MM.1S (cell line): Measurements from ENCODE around the gene PIGU.

ENCODE experiments used
- DNase-seq: peaks from one replicate; pipeline ENCODE4 v3.0.0-alpha.2; 2015
- H2AFZ ChIP-seq: fragments of 300-600 bp; sonication (generic); 2 replicates; pipeline ENCODE4 v1.6.0; 2016; ENCODE audit warnings: antibody characterized with exemption, low read length
- H3F3A ChIP-seq: fragments of 300-600 bp; sonication (generic); 2 replicates; pipeline ENCODE4 v1.6.1; 2016; ENCODE audit warnings: mild to moderate bottlenecking, antibody characterized with exemption, low read length, moderate library complexity, mixed read lengths; ENCODE audit not compliant: insufficient read depth
- H3K27ac ChIP-seq: fragments of 300-600 bp; sonication (generic); 2 replicates; pipeline ENCODE4 v1.5.1; 2016; ENCODE audit warnings: mild to moderate bottlenecking, low read length
- H3K27me3 ChIP-seq: fragments of 300-600 bp; sonication (generic); replicated peaks from 2 replicates; pipeline ENCODE4 v1.6.0; 2016; ENCODE audit warnings: low read length; ENCODE audit not compliant: insufficient read depth
- H3K36me3 ChIP-seq: fragments of 300-600 bp; sonication (generic); replicated peaks from 2 replicates; pipeline ENCODE4 v1.6.1; 2016; ENCODE audit warnings: mild to moderate bottlenecking, low read length, mixed read lengths; ENCODE audit not compliant: insufficient read depth
- H3K4me1 ChIP-seq: fragments of 300-600 bp; sonication (generic); 2 replicates; pipeline ENCODE4 v1.6.1; 2016; ENCODE audit warnings: low read length, mixed read lengths
- H3K4me2 ChIP-seq: fragments of 300-600 bp; sonication (generic); 2 replicates; pipeline ENCODE4 v1.6.0; 2016; ENCODE audit warnings: low read depth, low read length
- H3K4me3 ChIP-seq: fragments of 300-600 bp; sonication (generic); 2 replicates; pipeline ENCODE4 v1.5.1; 2016; ENCODE audit warnings: low read length, mixed read lengths
- H3K79me2 ChIP-seq: fragments of 300-600 bp; sonication (generic); 2 replicates; pipeline ENCODE4 v1.6.1; 2016; ENCODE audit warnings: mixed run types, low read length, mixed read lengths
- H3K9ac ChIP-seq: fragments of 300-600 bp; sonication (generic); 2 replicates; pipeline ENCODE4 v1.6.1; 2016; ENCODE audit warnings: low read length, mixed read lengths
- H3K9me2 ChIP-seq: fragments of 300-600 bp; sonication (generic); replicated peaks from 2 replicates; pipeline ENCODE4 v1.6.1; 2016; ENCODE audit warnings: mild to moderate bottlenecking, low read length, mixed read lengths; ENCODE audit not compliant: insufficient read depth
- H3K9me3 ChIP-seq: fragments of 300-600 bp; sonication (generic); replicated peaks from 2 replicates; pipeline ENCODE4 v1.6.1; 2016; ENCODE audit warnings: mild to moderate bottlenecking, low read length, mixed read lengths; ENCODE audit not compliant: insufficient read depth
- H4K20me1 ChIP-seq: fragments of 300-600 bp; sonication (generic); 2 replicates; pipeline ENCODE4 v1.6.1; 2016; ENCODE audit warnings: mild to moderate bottlenecking, low read length, moderate library complexity, mixed read lengths; ENCODE audit not compliant: insufficient read depth
- CTCF ChIP-seq: fragments of 300-600 bp; sonication (generic); IDR thresholded peaks from 2 replicates; pipeline ENCODE4 v1.5.1; 2016; ENCODE audit warnings: antibody characterized with exemption, low read length, mixed read lengths
- EZH2 ChIP-seq: fragments of 300-600 bp; sonication (generic); optimal IDR thresholded peaks from 2 replicates; pipeline ENCODE3; 2017; ENCODE audit warnings: low read depth, mild to moderate bottlenecking, antibody characterized with exemption, low read length, mixed read lengths
- EZH2phosphoT487 ChIP-seq: fragments of 300-600 bp; sonication (generic); IDR thresholded peaks from 2 replicates; pipeline ENCODE4 v1.6.1; 2018; ENCODE audit warnings: antibody characterized with exemption, low read length

The PIGU gene

DNA sequence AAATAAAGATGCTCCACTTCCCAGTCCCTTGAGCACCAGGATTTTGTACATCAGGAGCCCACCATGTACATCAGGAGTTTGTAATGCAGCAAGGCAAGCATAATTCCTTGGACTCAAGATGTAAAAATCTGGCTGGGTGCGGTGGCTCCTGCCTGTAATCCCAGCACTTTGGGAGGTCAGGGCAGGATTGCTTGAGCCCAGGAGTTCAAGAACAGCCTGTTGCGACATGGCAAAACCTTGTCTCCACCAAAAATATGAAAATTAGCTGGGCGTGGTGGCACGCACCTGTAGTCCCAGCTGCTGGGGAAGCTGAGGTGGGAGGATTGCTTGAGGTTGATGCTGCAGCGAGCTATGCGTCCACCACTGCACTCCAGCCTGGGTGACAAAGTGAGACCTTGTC lies 134.5 kb downstream of the PIGU start:
- Histone ChIP-seq H3K9ac (no peak overlapping the region), H2AFZ (no peak overlapping the region), H3K79me2 (no peaks in the 10 kb centered on the region), H3K4me1 (no peaks in the 10 kb centered on the region), H3K4me3 (no peak overlapping the region), H3K4me2 (no peak overlapping the region), H3K9me2 (no peaks in the 10 kb centered on the region), H3K9me3 (no peaks in the 10 kb centered on the region), H3K27ac (no peak overlapping the region), H3K27me3 (no peaks in the 10 kb centered on the region), H3F3A (no peaks in the 10 kb centered on the region), H3K36me3 (no peaks in the 10 kb centered on the region), H4K20me1 (no peaks in the 10 kb centered on the region)
- no peak for TF ChIP-seq CTCF
- TF ChIP-seq EZH2 = no peak
- TF ChIP-seq EZH2phosphoT487 = no peak
- DNase-seq = no peak

- H3K9me3 ChIP-seq = no peaks in the 10 kb centered on the region
- no peak overlapping the region for H3K9ac ChIP-seq
- no peaks in the 10 kb centered on the region for H3K27me3 ChIP-seq
- H3K4me1 ChIP-seq = no peaks in the 10 kb centered on the region
- H3K27ac ChIP-seq = no peak overlapping the region
- no peaks in the 10 kb centered on the region for H3F3A ChIP-seq
- no peak overlapping the region for H3K4me2 ChIP-seq
- H3K4me3 ChIP-seq = no peak overlapping the region
- no peak for DNase-seq
- no peak overlapping the region for H2AFZ ChIP-seq
- TF ChIP-seq EZH2 = no peak
- no peak for TF ChIP-seq EZH2phosphoT487
- no peak for TF ChIP-seq CTCF
- no peaks in the 10 kb centered on the region for H3K9me2 ChIP-seq
- no peaks in the 10 kb centered on the region for H4K20me1 ChIP-seq
- no peaks in the 10 kb centered on the region for H3K36me3 ChIP-seq
- no peaks in the 10 kb centered on the region for H3K79me2 ChIP-seq
Observed at GRCh38 chr20:34541917-34542316, 135.0 kb downstream of the PIGU start.

GRCh38 chr20:34541264-34541901 lies 135.5 kb downstream of the PIGU start:
- H3K4me1 ChIP-seq = no peaks in the 10 kb centered on the region
- H3K4me2 ChIP-seq = no peak overlapping the region
- H3K9me3 ChIP-seq = no peaks in the 10 kb centered on the region
- no peaks in the 10 kb centered on the region for H3K9me2 ChIP-seq
- no peak overlapping the region for H3K4me3 ChIP-seq
- no peaks in the 10 kb centered on the region for H3K27me3 ChIP-seq
- no peaks in the 10 kb centered on the region for H3F3A ChIP-seq
- H4K20me1 ChIP-seq = no peaks in the 10 kb centered on the region
- H3K9ac ChIP-seq = no peak overlapping the region
- no peak for DNase-seq
- no peak overlapping the region for H2AFZ ChIP-seq
- H3K36me3 ChIP-seq = no peaks in the 10 kb centered on the region
- TF ChIP-seq EZH2phosphoT487 (no peak), CTCF (no peak)
- no peaks in the 10 kb centered on the region for H3K79me2 ChIP-seq
- H3K27ac ChIP-seq = no peak overlapping the region
